Measurements from ENCODE around the gene ARID4B. TPM values are rescaled to one million over a fixed set of nuclear protein-coding genes. Genes with fewer than 3 reads are reported as not detected.

The ARID4B gene
- total and polyA plus RNA-seq, 2 of the 13 experiments (the other 11 are each of a cell fraction or from before 2014, with no cell fraction given): 9.7 to 24.6 TPM

DNA sequence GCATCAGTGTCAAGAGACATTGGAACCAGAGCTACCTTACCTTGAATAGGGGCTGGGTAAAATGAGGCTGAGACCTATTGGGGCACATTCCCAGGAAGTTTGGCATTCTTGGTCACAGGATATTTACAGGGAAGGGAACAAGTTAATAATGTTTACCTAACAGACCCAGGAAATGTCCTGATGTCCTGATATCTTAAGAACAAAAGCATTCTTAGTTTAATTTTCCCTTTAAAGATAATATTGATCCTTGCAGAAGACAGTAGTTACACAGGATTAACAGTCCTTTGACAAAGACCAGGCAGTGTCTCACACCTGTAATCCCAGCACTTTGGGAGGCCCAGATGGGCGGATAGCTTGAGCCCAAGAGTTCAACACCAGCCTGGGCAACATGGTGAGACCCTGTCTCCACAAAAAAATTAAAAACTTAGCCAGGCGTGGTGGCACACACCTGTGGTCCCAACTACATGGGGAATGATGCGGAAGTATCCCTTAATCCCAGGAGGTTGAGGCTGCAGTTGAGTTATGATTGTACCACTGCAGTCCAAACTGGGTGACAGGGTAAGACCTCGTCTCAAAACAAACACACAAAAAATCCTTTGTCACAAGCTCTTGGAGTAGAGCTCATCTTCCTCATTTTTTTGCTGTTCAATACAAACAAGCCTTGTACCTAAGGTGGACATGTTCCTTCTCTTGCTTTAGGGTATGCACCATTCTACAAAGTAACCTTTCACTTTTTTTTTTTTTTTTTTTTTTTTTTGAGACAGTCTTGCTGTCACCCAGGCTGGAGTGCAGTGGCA is 198.0 kb downstream of the ARID4B start (continued):
- no peak for TF ChIP-seq PAWR (CRISPR knock-in tag; IDR thresholded peaks at IDR 0.05; ENCODE audit: borderline replicate concordance)
- no peak for TF ChIP-seq ZNF10 (CRISPR knock-in tag; IDR thresholded peaks at IDR 0.05; ENCODE audit: borderline replicate concordance, low read depth)
- TF ChIP-seq SCMH1 (CRISPR knock-in tag; IDR thresholded peaks at IDR 0.05; ENCODE audit: borderline replicate concordance): no peak
- TF ChIP-seq ZNF672 (CRISPR knock-in tag; IDR thresholded peaks at IDR 0.05): no peak
- TF ChIP-seq NFIB (CRISPR knock-in tag; IDR thresholded peaks at IDR 0.05; ENCODE audit: borderline replicate concordance): no peak
- TF ChIP-seq TOPORS (CRISPR knock-in tag; IDR thresholded peaks at IDR 0.05): no peak
- TF ChIP-seq HNRNPLL (IDR thresholded peaks at IDR 0.05; ENCODE audit: low read depth, low read length, poor library complexity, severe bottlenecking): no peak
- TF ChIP-seq GABPA (IDR thresholded peaks at IDR 0.05; ENCODE audit: low read depth, low read length): no peak
- TF ChIP-seq GABPA (CRISPR knock-in tag; IDR thresholded peaks at IDR 0.05; ENCODE audit: low read depth): no peak
- TF ChIP-seq RXRB (CRISPR knock-in tag; IDR thresholded peaks at IDR 0.05; ENCODE audit: borderline replicate concordance): peak; percentile 69; the same call in 1 of the 2 replicates
- no peak; a peak in 1 of 4 replicates for TF ChIP-seq NR2F1 (CRISPR knock-in tag; IDR thresholded peaks at IDR 0.05)
- no peak for TF ChIP-seq NONO (IDR thresholded peaks at IDR 0.05)
- TF ChIP-seq NONO (CRISPR knock-in tag; conservative IDR thresholded peaks at IDR 0.05): peak; percentile 17; the same call in 1 of the 2 replicates
- TF ChIP-seq, protein P1, sequence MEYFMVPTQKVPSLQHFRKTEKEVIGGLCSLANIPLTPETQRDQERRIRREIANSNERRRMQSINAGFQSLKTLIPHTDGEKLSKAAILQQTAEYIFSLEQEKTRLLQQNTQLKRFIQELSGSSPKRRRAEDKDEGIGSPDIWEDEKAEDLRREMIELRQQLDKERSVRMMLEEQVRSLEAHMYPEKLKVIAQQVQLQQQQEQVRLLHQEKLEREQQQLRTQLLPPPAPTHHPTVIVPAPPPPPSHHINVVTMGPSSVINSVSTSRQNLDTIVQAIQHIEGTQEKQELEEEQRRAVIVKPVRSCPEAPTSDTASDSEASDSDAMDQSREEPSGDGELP (IDR thresholded peaks at IDR 0.05; ENCODE audit: borderline replicate concordance, low read depth): no peak
- TF ChIP-seq SOX5 (CRISPR knock-in tag; IDR thresholded peaks at IDR 0.05; ENCODE audit: borderline replicate concordance): peak; percentile 97
- no peak for TF ChIP-seq PRMT3 (CRISPR knock-in tag; IDR thresholded peaks at IDR 0.05; ENCODE audit: borderline replicate concordance, low read depth)
- no peak for TF ChIP-seq ZNF605 (CRISPR knock-in tag; IDR thresholded peaks at IDR 0.05)
- no peak for TF ChIP-seq MATR3 (CRISPR knock-in tag; IDR thresholded peaks at IDR 0.05)
- TF ChIP-seq, protein P2, sequence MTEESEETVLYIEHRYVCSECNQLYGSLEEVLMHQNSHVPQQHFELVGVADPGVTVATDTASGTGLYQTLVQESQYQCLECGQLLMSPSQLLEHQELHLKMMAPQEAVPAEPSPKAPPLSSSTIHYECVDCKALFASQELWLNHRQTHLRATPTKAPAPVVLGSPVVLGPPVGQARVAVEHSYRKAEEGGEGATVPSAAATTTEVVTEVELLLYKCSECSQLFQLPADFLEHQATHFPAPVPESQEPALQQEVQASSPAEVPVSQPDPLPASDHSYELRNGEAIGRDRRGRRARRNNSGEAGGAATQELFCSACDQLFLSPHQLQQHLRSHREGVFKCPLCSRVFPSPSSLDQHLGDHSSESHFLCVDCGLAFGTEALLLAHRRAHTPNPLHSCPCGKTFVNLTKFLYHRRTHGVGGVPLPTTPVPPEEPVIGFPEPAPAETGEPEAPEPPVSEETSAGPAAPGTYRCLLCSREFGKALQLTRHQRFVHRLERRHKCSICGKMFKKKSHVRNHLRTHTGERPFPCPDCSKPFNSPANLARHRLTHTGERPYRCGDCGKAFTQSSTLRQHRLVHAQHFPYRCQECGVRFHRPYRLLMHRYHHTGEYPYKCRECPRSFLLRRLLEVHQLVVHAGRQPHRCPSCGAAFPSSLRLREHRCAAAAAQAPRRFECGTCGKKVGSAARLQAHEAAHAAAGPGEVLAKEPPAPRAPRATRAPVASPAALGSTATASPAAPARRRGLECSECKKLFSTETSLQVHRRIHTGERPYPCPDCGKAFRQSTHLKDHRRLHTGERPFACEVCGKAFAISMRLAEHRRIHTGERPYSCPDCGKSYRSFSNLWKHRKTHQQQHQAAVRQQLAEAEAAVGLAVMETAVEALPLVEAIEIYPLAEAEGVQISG (CRISPR knock-in tag; IDR thresholded peaks at IDR 0.05): no peak
- TF ChIP-seq, protein P3, sequence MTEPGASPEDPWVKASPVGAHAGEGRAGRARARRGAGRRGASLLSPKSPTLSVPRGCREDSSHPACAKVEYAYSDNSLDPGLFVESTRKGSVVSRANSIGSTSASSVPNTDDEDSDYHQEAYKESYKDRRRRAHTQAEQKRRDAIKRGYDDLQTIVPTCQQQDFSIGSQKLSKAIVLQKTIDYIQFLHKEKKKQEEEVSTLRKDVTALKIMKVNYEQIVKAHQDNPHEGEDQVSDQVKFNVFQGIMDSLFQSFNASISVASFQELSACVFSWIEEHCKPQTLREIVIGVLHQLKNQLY (CRISPR knock-in tag; IDR thresholded peaks at IDR 0.05): peak; percentile 63; the same call in 1 of the 2 replicates
- TF ChIP-seq ZNF850 (CRISPR knock-in tag; conservative IDR thresholded peaks at IDR 0.05): no peak
- TF ChIP-seq, protein P4, sequence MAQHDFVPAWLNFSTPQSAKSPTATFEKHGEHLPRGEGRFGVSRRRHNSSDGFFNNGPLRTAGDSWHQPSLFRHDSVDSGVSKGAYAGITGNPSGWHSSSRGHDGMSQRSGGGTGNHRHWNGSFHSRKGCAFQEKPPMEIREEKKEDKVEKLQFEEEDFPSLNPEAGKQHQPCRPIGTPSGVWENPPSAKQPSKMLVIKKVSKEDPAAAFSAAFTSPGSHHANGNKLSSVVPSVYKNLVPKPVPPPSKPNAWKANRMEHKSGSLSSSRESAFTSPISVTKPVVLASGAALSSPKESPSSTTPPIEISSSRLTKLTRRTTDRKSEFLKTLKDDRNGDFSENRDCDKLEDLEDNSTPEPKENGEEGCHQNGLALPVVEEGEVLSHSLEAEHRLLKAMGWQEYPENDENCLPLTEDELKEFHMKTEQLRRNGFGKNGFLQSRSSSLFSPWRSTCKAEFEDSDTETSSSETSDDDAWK (CRISPR knock-in tag; IDR thresholded peaks at IDR 0.05): no peak

Data from HepG2 (cell line).